Small intestine (tissue), 7 donors: Measurements from ENCODE around the gene AGBL5. TPM values are rescaled to one million over a fixed set of nuclear protein-coding genes. Genes with fewer than 3 reads are reported as not detected.

Experiments used
- DNase-seq, 2 donors: peaks; one replicate each; pipeline versions ENCODE4 v3.0.0 to v3.0.0-alpha.2; 2013
- FAIRE-seq: peaks from 2 replicates; lab custom pipeline; 2012; peaks lifted over from hg19 to GRCh38; lab: Jason Lieb, UNC
- H3K27ac ChIP-seq, 3 donors: one replicate each; pipeline ENCODE4 v1.5.1; 2013; ENCODE audit warnings: low read length in 2 of 3, mild to moderate bottlenecking in 2 of 3, control low read depth in 1 of 3, inconsistent platforms in 1 of 3, low read depth in 1 of 3, moderate library complexity in 1 of 3
- H3K27me3 ChIP-seq, 3 donors: one replicate each; pipeline ENCODE4 v1.6.1; 2013; ENCODE audit warnings: low read length in 3 of 3, inconsistent platforms in 1 of 3; ENCODE audit not compliant: control insufficient read depth in 3 of 3, insufficient read depth in 3 of 3
- H3K36me3 ChIP-seq, 3 donors: one replicate each; pipeline ENCODE4 v1.6.1; 2013; ENCODE audit warnings: low read length in 3 of 3, inconsistent platforms in 1 of 3, low read depth in 1 of 3, mild to moderate bottlenecking in 1 of 3, moderate library complexity in 1 of 3; ENCODE audit not compliant: control insufficient read depth in 3 of 3, insufficient read depth in 2 of 3
- H3K4me1 ChIP-seq, 3 donors: one replicate each; pipeline ENCODE4 v1.6.1; 2013; ENCODE audit warnings: low read length in 2 of 3, inconsistent platforms in 1 of 3, low read depth in 1 of 3, mild to moderate bottlenecking in 1 of 3, moderate library complexity in 1 of 3; ENCODE audit not compliant: control insufficient read depth in 3 of 3, insufficient read depth in 2 of 3
- H3K4me3 ChIP-seq, 3 donors: one replicate each; pipeline ENCODE4 v1.5.1; 2013; ENCODE audit warnings: low read length in 3 of 3, control low read depth in 1 of 3, inconsistent platforms in 1 of 3, low read depth in 1 of 3, mild to moderate bottlenecking in 1 of 3, moderate library complexity in 1 of 3
- H3K9me3 ChIP-seq, 2 donors: one replicate each; pipeline ENCODE4 v1.6.1; 2013; ENCODE audit warnings: low read depth in 1 of 2, low read length in 1 of 2; ENCODE audit not compliant: control insufficient read depth in 2 of 2, insufficient read depth in 1 of 2
- WGBS, 3 donors: extraction: QIAGEN DNeasy Blood & Tissue Kit; methylation state at CpG; one replicate each; pipeline ENCODE4 v1.1.7; 2013; 5-methylcytosine and 5-hydroxymethylcytosine counted together
- polyA plus RNA-seq, 4 donors: library from polyadenylated mRNA; stranded (reverse) in 3 of 4; unstranded in 1 of 4; fragments of 200-250 nt in 3 of 4; fragments of 120-200 nt in 1 of 4; gene quantifications; one replicate each; pipeline versions ENCODE4 v1.2.1 to v1.2.3, GENCODE V29; 2013
- donor health status: healthy with polysubstance abuse.
- donor health status: control.
- donor health status: control.
- donor health status: Bipolar disorder and iron deficiency.
- donor health status: healthy.

The AGBL5 gene
- polyA plus RNA-seq, 4 donors = 6.0 to 28.9 (median 8.8) TPM

DNA sequence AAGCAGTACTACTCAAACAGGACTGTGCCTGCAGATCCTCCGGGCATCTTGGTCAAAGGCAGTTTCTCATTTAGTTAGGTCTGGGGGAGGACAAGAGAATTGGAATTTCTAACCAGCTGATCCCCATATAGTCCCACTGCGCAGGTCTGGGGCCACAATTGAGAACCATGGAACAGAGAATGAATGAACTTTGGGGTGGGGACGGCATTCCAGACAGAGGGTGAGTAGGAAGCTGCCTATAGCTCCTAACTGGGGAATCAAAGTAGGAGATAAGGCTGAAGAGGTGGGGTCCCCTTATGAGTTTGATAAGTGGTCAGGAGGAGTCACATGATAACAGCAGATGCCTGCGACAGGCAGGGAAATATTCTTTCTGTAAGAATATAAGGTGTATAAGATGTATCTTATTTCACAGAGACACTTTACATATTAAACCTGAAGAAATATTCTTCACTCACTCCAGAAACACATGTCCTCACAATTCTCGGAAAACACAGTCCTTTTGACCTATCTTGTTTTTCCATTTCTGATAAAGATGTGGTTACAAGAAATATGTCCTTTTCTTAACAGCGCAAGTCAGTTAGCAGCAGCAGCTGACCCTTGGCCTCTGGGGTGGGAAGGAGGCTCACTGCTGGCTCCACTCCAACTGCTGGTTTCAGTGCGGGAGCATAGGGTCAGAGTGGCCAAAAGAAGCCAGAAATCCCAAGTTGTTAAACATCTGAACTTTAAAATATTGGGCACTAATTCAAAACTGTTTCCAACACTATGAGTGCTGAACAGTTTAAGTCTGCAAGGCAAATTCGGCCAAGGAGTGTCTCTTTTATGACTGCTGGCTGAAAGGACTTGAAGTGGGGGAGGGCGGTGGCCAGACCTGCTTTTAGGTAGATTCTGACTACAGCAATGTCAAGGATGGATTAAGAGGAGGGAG is 31.3 kb upstream of the AGBL5 start:
- Histone ChIP-seq H3K36me3 (peaks cover 0 to 33% (median 2%) of the 10 kb centered on the region in 3 donors), H3K4me1 (peaks cover 4 to 58% (median 7%) of the 10 kb centered on the region in 3 donors), H3K4me3 (no peak overlapping the region), H3K27me3 (no peaks in the 10 kb centered on the region), H3K27ac (peak overlapping the region in 2 of 3 donors; percentile 18 to 59), H3K9me3 (no peaks in the 10 kb centered on the region)
- WGBS, 3 donors = 21 to 47% (median 39%) methylated on average over 9 of the region's 9 CpGs
- DNase-seq = peak; percentile 60 to 65
- FAIRE-seq = no peak

DNA sequence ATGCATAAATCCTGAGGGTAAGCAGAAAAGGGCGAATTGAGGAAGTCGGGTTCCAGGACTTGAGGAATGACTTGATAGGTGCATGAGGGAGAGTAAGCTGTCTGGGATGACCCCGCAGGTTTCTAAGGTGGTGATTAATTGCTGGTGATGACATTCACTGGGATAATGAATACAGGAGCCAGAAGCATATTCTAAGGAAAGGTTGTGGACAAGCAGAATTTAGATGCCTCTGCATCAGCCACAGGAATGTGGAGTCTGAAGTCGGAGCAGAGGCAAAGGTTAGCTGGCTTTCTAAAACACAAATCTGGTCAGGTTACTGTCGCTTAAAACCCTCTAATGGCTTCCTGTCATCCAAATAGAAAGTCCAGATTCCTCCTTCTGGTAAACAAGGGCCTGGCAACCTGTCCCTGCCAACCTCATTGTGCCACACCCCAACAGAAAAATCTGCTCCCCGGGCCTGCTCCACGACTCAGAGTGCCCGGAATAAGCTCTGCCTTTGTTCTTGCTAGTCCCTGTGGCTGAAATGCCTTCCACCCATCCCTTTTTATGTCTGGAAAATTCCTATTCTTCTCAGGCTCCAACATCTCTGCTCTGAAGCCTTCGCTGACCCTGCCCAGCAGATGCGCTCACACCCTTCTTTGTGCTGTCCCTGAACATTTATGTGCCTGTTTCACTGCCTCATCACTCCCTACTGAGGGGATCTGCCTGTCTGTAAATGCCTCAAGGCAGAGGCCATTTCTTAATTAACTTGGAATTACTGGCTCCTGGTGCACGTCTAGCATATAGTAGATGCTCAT is 30.0 kb upstream of the AGBL5 start:
- H3K4me3 ChIP-seq = no peak overlapping the region
- FAIRE-seq (no peak), DNase-seq (peak; percentile 30 to 76)
- H3K36me3 ChIP-seq = peaks cover 0 to 46% (median 2%) of the 10 kb centered on the region in 3 donors
- peak overlapping the region in 1 of 3 donors; percentile 47 for H3K27ac ChIP-seq
- no peaks in the 10 kb centered on the region for H3K9me3 ChIP-seq
- peaks cover 4 to 49% (median 5%) of the 10 kb centered on the region in 3 donors for H3K4me1 ChIP-seq
- 38 to 67% (median 48%) methylated on average over 11 of the region's 11 CpGs for WGBS, 3 donors
- no peaks in the 10 kb centered on the region for H3K27me3 ChIP-seq

DNA sequence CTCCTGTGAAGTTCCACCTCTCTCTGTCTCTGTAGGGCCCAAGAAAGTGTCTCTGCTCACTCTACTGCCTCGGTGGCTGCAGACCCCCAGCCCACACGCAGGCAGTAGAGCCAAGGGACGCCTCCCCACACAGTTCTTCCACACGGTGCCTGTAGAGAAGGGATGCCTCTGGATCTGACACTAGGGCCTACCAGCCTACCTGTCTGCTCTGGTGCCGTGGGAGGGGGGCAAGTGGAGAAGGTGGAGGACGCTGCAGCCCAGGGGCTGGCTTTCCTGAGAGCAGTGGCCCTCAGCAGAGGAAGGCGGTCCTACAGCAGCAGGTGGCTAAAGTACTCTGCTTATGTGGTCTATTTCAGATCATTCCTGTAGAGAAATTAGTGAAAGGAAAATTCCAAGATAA is 27.7 kb upstream of the AGBL5 start:
- Histone ChIP-seq H3K27ac (no peak overlapping the region), H3K4me1 (peaks cover 4 to 29% (median 5%) of the 10 kb centered on the region in 3 donors), H3K36me3 (peaks cover 0 to 65% (median 2%) of the 10 kb centered on the region in 3 donors), H3K4me3 (no peak overlapping the region), H3K27me3 (no peaks in the 10 kb centered on the region), H3K9me3 (no peaks in the 10 kb centered on the region)
- WGBS, 3 donors = 91 to 94% (median 93%) methylated on average over 7 of the region's 7 CpGs
- FAIRE-seq (no peak), DNase-seq (no peak)

DNA sequence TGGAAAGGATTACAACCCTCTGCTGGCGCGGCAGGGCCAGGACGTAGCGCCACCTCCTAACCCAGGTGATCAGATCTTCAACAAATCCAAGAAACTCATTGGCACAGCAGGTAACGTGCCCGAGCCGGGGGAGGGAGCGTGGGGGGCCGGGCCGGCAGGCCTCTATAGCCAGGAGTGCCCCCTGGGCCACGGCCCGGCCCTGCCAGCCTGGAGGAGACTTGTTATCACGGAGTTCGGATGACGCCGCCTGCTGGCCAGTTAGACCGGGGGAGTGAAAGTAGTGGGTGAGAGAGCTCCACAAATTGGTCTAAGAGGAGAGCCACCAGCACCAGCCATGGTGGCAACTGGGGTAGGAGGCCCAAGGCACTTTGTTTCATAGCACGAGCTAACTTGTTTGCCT is 27.3 kb upstream of the AGBL5 start:
- Histone ChIP-seq H3K4me3 (no peak overlapping the region), H3K27me3 (no peaks in the 10 kb centered on the region), H3K27ac (no peak overlapping the region), H3K4me1 (peaks cover 4 to 25% (median 5%) of the 10 kb centered on the region in 3 donors), H3K9me3 (no peaks in the 10 kb centered on the region), H3K36me3 (peaks cover 0 to 69% (median 2%) of the 10 kb centered on the region in 3 donors)
- no peak for FAIRE-seq
- no peak for DNase-seq
- 87 to 91% (median 89%) methylated on average over 18 of the region's 18 CpGs for WGBS, 3 donors

DNA sequence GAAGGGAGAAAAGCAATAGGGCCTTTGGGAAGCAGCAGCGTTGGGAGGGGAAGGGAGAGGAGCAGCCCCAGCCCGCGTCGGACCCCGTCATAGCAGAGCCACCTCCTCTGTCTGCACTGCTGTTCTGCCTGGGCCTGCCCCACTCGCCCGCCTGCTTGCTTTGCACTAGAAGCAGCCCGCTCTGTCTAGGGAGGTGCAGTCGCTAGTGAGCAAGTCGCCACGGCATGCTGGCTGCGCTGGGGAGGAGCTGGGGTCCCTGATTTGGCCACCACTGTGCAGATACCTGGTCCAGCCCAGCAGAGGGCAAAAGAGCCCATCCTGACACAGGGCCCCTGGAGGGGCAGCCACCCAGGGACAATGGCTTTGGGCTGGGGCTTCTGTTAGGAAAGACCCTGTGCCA is 26.7 kb upstream of the AGBL5 start:
- no peak for DNase-seq
- Histone ChIP-seq H3K4me3 (no peak overlapping the region), H3K36me3 (peaks cover 0 to 72% (median 2%) of the 10 kb centered on the region in 3 donors), H3K4me1 (peaks cover 3 to 20% (median 4%) of the 10 kb centered on the region in 3 donors), H3K9me3 (no peaks in the 10 kb centered on the region), H3K27ac (no peak overlapping the region), H3K27me3 (no peaks in the 10 kb centered on the region)
- 93 to 95% (median 95%) methylated on average over 12 of the region's 12 CpGs for WGBS, 3 donors
- FAIRE-seq = no peak

DNA sequence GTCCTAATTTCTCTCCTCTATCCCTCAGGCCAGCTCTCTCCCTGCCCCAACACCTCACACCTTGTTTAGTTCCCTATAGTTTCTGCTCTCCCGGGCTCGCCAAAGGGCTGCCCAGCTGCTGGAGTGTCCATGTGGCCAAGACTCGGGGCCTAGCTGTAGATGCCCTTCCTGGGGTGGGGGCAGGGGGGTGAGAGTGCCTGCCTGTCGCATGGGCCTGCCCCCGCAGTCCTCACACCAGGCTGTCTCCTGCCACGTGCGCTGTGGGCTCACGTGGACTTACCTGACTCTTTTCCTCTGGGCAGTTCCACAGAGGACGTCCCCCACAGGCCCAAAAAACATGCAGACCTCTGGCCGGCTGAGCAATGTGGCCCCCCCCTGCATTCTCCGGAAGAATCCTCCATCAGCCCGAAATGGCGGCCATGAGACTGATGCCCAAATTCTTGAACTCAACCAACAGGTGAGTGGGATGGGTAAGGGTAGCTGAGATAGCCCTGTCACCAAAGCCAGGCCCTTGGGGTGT is 26.1 kb upstream of the AGBL5 start:
- FAIRE-seq (no peak), DNase-seq (no peak)
- Histone ChIP-seq H3K27me3 (no peaks in the 10 kb centered on the region), H3K36me3 (peaks cover 0 to 75% (median 2%) of the 10 kb centered on the region in 3 donors), H3K9me3 (no peaks in the 10 kb centered on the region), H3K4me3 (no peak overlapping the region), H3K4me1 (peaks cover 0 to 15% (median 4%) of the 10 kb centered on the region in 3 donors), H3K27ac (no peak overlapping the region)
- 93 to 94% (median 94%) methylated on average over 13 of the region's 13 CpGs for WGBS, 3 donors

DNA sequence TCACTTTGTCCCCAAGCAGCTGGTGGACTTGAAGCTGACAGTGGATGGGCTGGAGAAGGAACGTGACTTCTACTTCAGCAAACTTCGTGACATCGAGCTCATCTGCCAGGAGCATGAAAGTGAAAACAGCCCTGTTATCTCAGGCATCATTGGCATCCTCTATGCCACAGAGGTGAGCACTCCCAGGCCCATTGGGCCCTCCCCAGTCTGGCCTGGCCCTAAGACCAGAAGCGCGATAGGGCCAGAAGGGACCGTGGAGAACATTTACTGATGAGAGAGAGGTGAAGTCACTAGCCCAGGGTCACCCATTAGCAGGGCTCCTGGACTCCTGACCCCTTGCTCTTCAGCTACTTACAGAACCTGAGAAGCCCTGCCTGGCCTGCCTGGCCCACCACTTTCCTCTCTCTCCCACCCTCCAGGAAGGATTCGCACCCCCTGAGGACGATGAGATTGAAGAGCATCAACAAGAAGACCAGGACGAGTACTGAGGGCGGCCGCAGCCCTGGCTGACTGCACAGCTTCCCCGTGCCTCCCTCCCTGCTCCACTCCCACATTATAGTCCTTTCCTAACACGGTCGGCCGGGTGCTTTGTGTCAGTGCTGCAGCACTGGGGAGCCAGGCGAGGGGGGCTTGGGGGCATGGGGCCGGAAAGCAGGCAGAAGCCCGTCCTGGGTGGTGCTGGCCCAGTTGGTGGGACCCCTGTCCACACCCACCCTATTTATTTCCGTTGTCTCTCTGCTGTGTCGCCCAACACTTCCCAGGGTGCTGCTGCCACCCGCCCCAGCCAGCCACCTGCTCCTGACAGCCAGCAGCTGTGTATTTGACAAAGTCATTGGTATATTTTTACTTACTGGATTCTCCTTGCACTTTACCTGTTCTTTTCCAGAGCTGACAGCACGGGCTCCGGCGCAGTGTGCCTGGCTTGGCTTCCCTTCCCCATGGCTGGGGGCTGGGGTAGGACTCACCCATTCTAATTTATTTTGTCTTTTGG is 25.3 kb upstream of the AGBL5 start:
- DNase-seq (no peak), FAIRE-seq (no peak)

More for the DNA sequence above, 25.3 kb upstream of the AGBL5 start:
- Histone ChIP-seq H3K27me3 (no peaks in the 10 kb centered on the region), H3K4me1 (peaks cover 0 to 7% (median 4%) of the 10 kb centered on the region in 3 donors), H3K4me3 (no peak overlapping the region), H3K36me3 (peaks cover 0 to 77% (median 2%) of the 10 kb centered on the region in 3 donors), H3K27ac (no peak overlapping the region), H3K9me3 (no peaks in the 10 kb centered on the region)
- 89 to 93% (median 90%) methylated on average over 24 of the region's 24 CpGs for WGBS, 3 donors
